ENCODE measurements around the gene DISC1. TPM values are rescaled to one million over a fixed set of nuclear protein-coding genes. Genes with fewer than 3 reads are reported as not detected.

DISC1 gene
- polyA plus RNA-seq, 1 of the 3 experiments (the other 2 are of a cell fraction): 1.7 TPM

GRCh38 chr1:231720652-231721325 is 94.2 kb downstream of the DISC1 start:
- 92% methylated on average over 5 of the region's 5 CpGs for WGBS (ENCODE audit: low lambda C conversion rate)
- H3K79me2 ChIP-seq (ENCODE audit: insufficient read depth): no peaks in the 10 kb centered on the region
- no peaks in the 10 kb centered on the region for H4K20me1 ChIP-seq (ENCODE audit: insufficient read depth)
- no peaks in the 10 kb centered on the region for H3K9me3 ChIP-seq
- H3K4me3 ChIP-seq (ENCODE audit: low read depth in 2 of 2, low read length in 1 of 2): no peak overlapping the region
- no peak for DNase-seq
- H3K27ac ChIP-seq (ENCODE audit: low read depth in 2 of 2, low read length in 1 of 2): no peak overlapping the region
- H3K9ac ChIP-seq: no peak overlapping the region
- no peaks in the 10 kb centered on the region for H3F3A ChIP-seq (replicated peaks; ENCODE audit: insufficient read depth)
- H3K9me2 ChIP-seq: no peaks in the 10 kb centered on the region
- no peak overlapping the region for H2AFZ ChIP-seq (ENCODE audit: low read depth)
- peaks cover 0 to 7% of the 10 kb centered on the region in 2 experiments; a peak in 1 of 4 replicates for H3K4me1 ChIP-seq (ENCODE audit: control insufficient read depth in 1 of 2, insufficient read depth in 2 of 2, low read depth in 1 of 2, low read length in 1 of 2)
- no peaks in the 10 kb centered on the region for H3K36me3 ChIP-seq (replicated peaks in 1 of 2; ENCODE audit: control insufficient read depth in 1 of 2, insufficient read depth in 2 of 2, low read length in 1 of 2)
- ChIA-PET CTCF (interaction anchor here (1.3 to 3.2 kb wide), 4 partner anchors 12 to 36 kb away, joined by 3 to 12 read pairs (median 4); no protein-coding TSS in a partner anchor), POLR2A (no interaction called here)
- TF ChIP-seq FOXJ3 (CRISPR knock-in tag; IDR thresholded peaks at IDR 0.05): no peak
- TF ChIP-seq JUND (IDR thresholded peaks at IDR 0.05): no peak
- TF ChIP-seq, protein P1, sequence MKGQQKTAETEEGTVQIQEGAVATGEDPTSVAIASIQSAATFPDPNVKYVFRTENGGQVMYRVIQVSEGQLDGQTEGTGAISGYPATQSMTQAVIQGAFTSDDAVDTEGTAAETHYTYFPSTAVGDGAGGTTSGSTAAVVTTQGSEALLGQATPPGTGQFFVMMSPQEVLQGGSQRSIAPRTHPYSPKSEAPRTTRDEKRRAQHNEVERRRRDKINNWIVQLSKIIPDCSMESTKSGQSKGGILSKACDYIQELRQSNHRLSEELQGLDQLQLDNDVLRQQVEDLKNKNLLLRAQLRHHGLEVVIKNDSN (IDR thresholded peaks at IDR 0.05; ENCODE audit: borderline replicate concordance, low read depth): no peak
- no peak for TF ChIP-seq MXI1 (IDR thresholded peaks at IDR 0.05; ENCODE audit: low read depth, low read length)
- no peak for TF ChIP-seq EP300 (IDR thresholded peaks at IDR 0.05; ENCODE audit: borderline replicate concordance in 1 of 2, low read depth in 1 of 2, low read length in 1 of 2)
- TF ChIP-seq RCOR1 (IDR thresholded peaks at IDR 0.05; ENCODE audit: low read length): no peak
- TF ChIP-seq YY1 (IDR thresholded peaks at IDR 0.05; ENCODE audit: low read depth): no peak
- no peak for TF ChIP-seq GABPA (IDR thresholded peaks at IDR 0.05; ENCODE audit: low read depth)
- TF ChIP-seq RFX5 (IDR thresholded peaks at IDR 0.05; ENCODE audit: low read length): no peak
- TF ChIP-seq NRF1 (IDR thresholded peaks at IDR 0.05; ENCODE audit: low read depth, low read length): no peak
- TF ChIP-seq, protein P2, sequence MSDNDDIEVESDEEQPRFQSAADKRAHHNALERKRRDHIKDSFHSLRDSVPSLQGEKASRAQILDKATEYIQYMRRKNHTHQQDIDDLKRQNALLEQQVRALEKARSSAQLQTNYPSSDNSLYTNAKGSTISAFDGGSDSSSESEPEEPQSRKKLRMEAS (IDR thresholded peaks at IDR 0.05; ENCODE audit: low read depth): no peak
- TF ChIP-seq POLR2AphosphoS5 (IDR thresholded peaks at IDR 0.05; ENCODE audit: low read depth, low read length): no peak
- no peak for TF ChIP-seq SIN3A (IDR thresholded peaks at IDR 0.05; ENCODE audit: borderline replicate concordance, low read depth, low read length)
- TF ChIP-seq, protein P3, sequence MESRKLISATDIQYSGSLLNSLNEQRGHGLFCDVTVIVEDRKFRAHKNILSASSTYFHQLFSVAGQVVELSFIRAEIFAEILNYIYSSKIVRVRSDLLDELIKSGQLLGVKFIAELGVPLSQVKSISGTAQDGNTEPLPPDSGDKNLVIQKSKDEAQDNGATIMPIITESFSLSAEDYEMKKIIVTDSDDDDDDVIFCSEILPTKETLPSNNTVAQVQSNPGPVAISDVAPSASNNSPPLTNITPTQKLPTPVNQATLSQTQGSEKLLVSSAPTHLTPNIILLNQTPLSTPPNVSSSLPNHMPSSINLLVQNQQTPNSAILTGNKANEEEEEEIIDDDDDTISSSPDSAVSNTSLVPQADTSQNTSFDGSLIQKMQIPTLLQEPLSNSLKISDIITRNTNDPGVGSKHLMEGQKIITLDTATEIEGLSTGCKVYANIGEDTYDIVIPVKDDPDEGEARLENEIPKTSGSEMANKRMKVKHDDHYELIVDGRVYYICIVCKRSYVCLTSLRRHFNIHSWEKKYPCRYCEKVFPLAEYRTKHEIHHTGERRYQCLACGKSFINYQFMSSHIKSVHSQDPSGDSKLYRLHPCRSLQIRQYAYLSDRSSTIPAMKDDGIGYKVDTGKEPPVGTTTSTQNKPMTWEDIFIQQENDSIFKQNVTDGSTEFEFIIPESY (IDR thresholded peaks at IDR 0.05; ENCODE audit: borderline replicate concordance, low read depth): no peak
- TF ChIP-seq GATA2 (CRISPR knock-in tag; IDR thresholded peaks at IDR 0.05): no peak
- no peak for TF ChIP-seq CHD2 (IDR thresholded peaks at IDR 0.05; ENCODE audit: low read length, partially characterized antibody)
- TF ChIP-seq ELF1 (IDR thresholded peaks at IDR 0.05): no peak
- no peak overlapping the region for H3K4me2 ChIP-seq
- H3K27me3 ChIP-seq (ENCODE audit: insufficient read depth): no peaks in the 10 kb centered on the region

Data from SK-N-SH (cell line).